Activated naive CD4-positive, alpha-beta T cell treated with anti-CD3 and anti-CD28 coated beads, Interleukin-2, amount 10 ng/mL, durations not matched to agents 7 days and 5 days (primary cell): Measurements from ENCODE around the gene NET1.
"Not testable (repeated sequence)": the region's sequence is repeated elsewhere in the genome, so short reads cannot be mapped to it uniquely, and the experiment has no call there.

Experiments used
- CTCF ChIA-PET: fragments of 350-600 bp; sonication (Branson Sonifier 250); formaldehyde crosslinking; loops from one replicate; lab custom pipeline; 2021; ENCODE audit warnings: antibody characterized with exemption; lab: Charles Lee
- DNase-seq: peaks from one replicate; pipeline ENCODE4 v3.0.0-alpha.2; 2020
- H3K27ac Mint-ChIP-seq: one replicate; pipeline ENCODE4 v1.8.0; 2021; ENCODE audit warnings: mild to moderate bottlenecking, moderate library complexity, mixed read lengths
- H3K27me3 Mint-ChIP-seq: one replicate; pipeline ENCODE4 v1.8.0; 2021; ENCODE audit warnings: mild to moderate bottlenecking, mixed read lengths
- H3K36me3 Mint-ChIP-seq: one replicate; pipeline ENCODE4 v1.8.0; 2021; ENCODE audit warnings: mixed read lengths
- H3K4me1 Mint-ChIP-seq: one replicate; pipeline ENCODE4 v1.8.0; 2021; ENCODE audit warnings: mixed read lengths
- H3K4me3 Mint-ChIP-seq: one replicate; pipeline ENCODE4 v1.8.0; 2021; ENCODE audit warnings: mild to moderate bottlenecking, moderate library complexity, mixed read lengths
- H3K9me3 Mint-ChIP-seq: one replicate; pipeline ENCODE4 v1.8.0; 2021; ENCODE audit warnings: mixed read lengths

The NET1 gene

GRCh38 chr10:5410787-5411186 is 1.6 kb upstream of the NET1 start:
- not testable (repeated sequence) for H3K4me1 Mint-ChIP-seq, H3K27ac Mint-ChIP-seq, H3K36me3 Mint-ChIP-seq, H3K9me3 Mint-ChIP-seq, DNase-seq
- H3K4me3 Mint-ChIP-seq: peak overlapping the region; percentile 20
- CTCF ChIA-PET: interaction anchor here (1.1 kb wide), 1 partner anchor 561 kb away, joined by 3 read pairs; no protein-coding TSS in a partner anchor
- H3K27me3 Mint-ChIP-seq: peaks cover 24% of the 10 kb centered on the region

GRCh38 chr10:5411941-5412276 is 448 bp upstream of the NET1 start:
- peaks cover 4% of the 10 kb centered on the region for H3K4me1 Mint-ChIP-seq
- peak overlapping the region; percentile 76 for H3K27ac Mint-ChIP-seq
- peaks cover 24% of the 10 kb centered on the region for H3K27me3 Mint-ChIP-seq
- CTCF ChIA-PET: no interaction called here
- DNase-seq: no peak
- peaks cover 5% of the 10 kb centered on the region for H3K9me3 Mint-ChIP-seq
- no peak overlapping the region for H3K4me3 Mint-ChIP-seq
- H3K36me3 Mint-ChIP-seq: peaks cover 9% of the 10 kb centered on the region

- Mint-ChIP-seq H3K36me3 (peaks cover 20% of the 10 kb centered on the region), H3K4me1 (peaks cover 4% of the 10 kb centered on the region), H3K27ac (no peak overlapping the region), H3K4me3 (no peak overlapping the region), H3K9me3 (peaks cover 14% of the 10 kb centered on the region), H3K27me3 (peaks cover 20% of the 10 kb centered on the region)
- CTCF ChIA-PET: no interaction called here
- DNase-seq: no peak
Measured at GRCh38 chr10:5413012-5413938, 918 bp downstream of the NET1 start.

GRCh38 chr10:5416981-5417380 is 4.6 kb downstream of the NET1 start:
- Mint-ChIP-seq H3K4me3 (no peak overlapping the region), H3K36me3 (peaks cover 49% of the 10 kb centered on the region), H3K9me3 (peaks cover 29% of the 10 kb centered on the region), H3K27ac (no peak overlapping the region), H3K27me3 (no peaks in the 10 kb centered on the region), H3K4me1 (peaks cover 5% of the 10 kb centered on the region)
- no peak for DNase-seq
- CTCF ChIA-PET: no interaction called here

GRCh38 chr10:5418584-5418983 is 6.2 kb downstream of the NET1 start:
- Mint-ChIP-seq H3K27me3 (no peaks in the 10 kb centered on the region), H3K4me1 (peaks cover 4% of the 10 kb centered on the region), H3K27ac (no peak overlapping the region), H3K9me3 (peaks cover 29% of the 10 kb centered on the region), H3K36me3 (peaks cover 52% of the 10 kb centered on the region), H3K4me3 (no peak overlapping the region)
- DNase-seq: no peak
- CTCF ChIA-PET: interaction anchor here (1.2 kb wide), 1 partner anchor 15 kb away, joined by 3 read pairs; no protein-coding TSS in a partner anchor

- Mint-ChIP-seq H3K4me1 (peaks cover 4% of the 10 kb centered on the region), H3K27me3 (no peaks in the 10 kb centered on the region), H3K9me3 (peaks cover 29% of the 10 kb centered on the region), H3K4me3 (no peak overlapping the region), H3K27ac (no peak overlapping the region), H3K36me3 (peaks cover 52% of the 10 kb centered on the region)
- DNase-seq: no peak
- CTCF ChIA-PET: interaction anchor here (0.6 kb wide), 1 partner anchor 158 kb away, joined by 3 read pairs; no protein-coding TSS in a partner anchor
Measured at GRCh38 chr10:5419466-5420094, 7.2 kb downstream of the NET1 start.

GRCh38 chr10:5423771-5424170 is 11.4 kb downstream of the NET1 start:
- Mint-ChIP-seq H3K4me3 (no peak overlapping the region), H3K9me3 (peaks cover 15% of the 10 kb centered on the region), H3K27me3 (no peaks in the 10 kb centered on the region), H3K4me1 (peaks cover 2% of the 10 kb centered on the region), H3K36me3 (peaks cover 44% of the 10 kb centered on the region), H3K27ac (no peak overlapping the region)
- no peak for DNase-seq
- CTCF ChIA-PET: interaction anchor here (1.1 to 2.4 kb wide), 3 partner anchors 9 to 609 kb away, joined by 4 to 12 read pairs (median 7); no protein-coding TSS in a partner anchor

GRCh38 chr10:5424751-5425150 is 12.4 kb downstream of the NET1 start:
- DNase-seq: no peak
- H3K4me3 Mint-ChIP-seq: no peak overlapping the region
- no peaks in the 10 kb centered on the region for H3K27me3 Mint-ChIP-seq
- H3K27ac Mint-ChIP-seq: no peak overlapping the region
- peaks cover 42% of the 10 kb centered on the region for H3K36me3 Mint-ChIP-seq
- no peaks in the 10 kb centered on the region for H3K4me1 Mint-ChIP-seq
- H3K9me3 Mint-ChIP-seq: peaks cover 6% of the 10 kb centered on the region
- CTCF ChIA-PET: interaction anchor here (2.4 kb wide), 3 partner anchors 9 to 575 kb away, joined by 5 to 12 read pairs (median 8); no protein-coding TSS in a partner anchor

- CTCF ChIA-PET: no interaction called here
- H3K27ac Mint-ChIP-seq: no peak overlapping the region
- H3K36me3 Mint-ChIP-seq: peaks cover 32% of the 10 kb centered on the region
- no peaks in the 10 kb centered on the region for H3K27me3 Mint-ChIP-seq
- no peak overlapping the region for H3K4me3 Mint-ChIP-seq
- DNase-seq: no peak
- no peaks in the 10 kb centered on the region for H3K4me1 Mint-ChIP-seq
- peaks cover 3% of the 10 kb centered on the region for H3K9me3 Mint-ChIP-seq
Measured at GRCh38 chr10:5428133-5428532, 15.8 kb downstream of the NET1 start.

- no peak overlapping the region for H3K4me3 Mint-ChIP-seq
- peaks cover 12% of the 10 kb centered on the region for H3K4me1 Mint-ChIP-seq
- no peak overlapping the region for H3K27ac Mint-ChIP-seq
- CTCF ChIA-PET: interaction anchor here (1.0 to 6.9 kb wide), 8 partner anchors 9 to 618 kb away, joined by 3 to 82 read pairs (median 5); no protein-coding TSS in a partner anchor
- H3K9me3 Mint-ChIP-seq: peaks cover 3% of the 10 kb centered on the region
- no peak for DNase-seq
- H3K36me3 Mint-ChIP-seq: peaks cover 19% of the 10 kb centered on the region
- no peaks in the 10 kb centered on the region for H3K27me3 Mint-ChIP-seq
Measured at GRCh38 chr10:5433182-5433581, 20.8 kb downstream of the NET1 start.

- CTCF ChIA-PET: interaction anchor here (0.6 to 6.9 kb wide), 16 partner anchors 8 to 751 kb away, joined by 3 to 82 read pairs (median 3); no protein-coding TSS in a partner anchor
- no peak overlapping the region for H3K4me3 Mint-ChIP-seq
- peaks cover 12% of the 10 kb centered on the region for H3K4me1 Mint-ChIP-seq
- no peak for DNase-seq
- H3K36me3 Mint-ChIP-seq: peaks cover 19% of the 10 kb centered on the region
- no peak overlapping the region for H3K27ac Mint-ChIP-seq
- peaks cover 3% of the 10 kb centered on the region for H3K9me3 Mint-ChIP-seq
- H3K27me3 Mint-ChIP-seq: no peaks in the 10 kb centered on the region
Measured at GRCh38 chr10:5434017-5434753, 21.8 kb downstream of the NET1 start.

GRCh38 chr10:5435328-5435727 is 23.0 kb downstream of the NET1 start:
- CTCF ChIA-PET: interaction anchor here (0.7 to 6.9 kb wide), 9 partner anchors 8 to 624 kb away, joined by 3 to 82 read pairs (median 3); no protein-coding TSS in a partner anchor
- Mint-ChIP-seq H3K36me3 (peaks cover 15% of the 10 kb centered on the region), H3K9me3 (peaks cover 3% of the 10 kb centered on the region), H3K27me3 (no peaks in the 10 kb centered on the region), H3K4me1 (peaks cover 12% of the 10 kb centered on the region), H3K27ac (no peak overlapping the region), H3K4me3 (no peak overlapping the region)
- no peak for DNase-seq

- H3K9me3 Mint-ChIP-seq: no peaks in the 10 kb centered on the region
- H3K4me1 Mint-ChIP-seq: peaks cover 27% of the 10 kb centered on the region
- no peak overlapping the region for H3K4me3 Mint-ChIP-seq
- DNase-seq: no peak
- H3K27ac Mint-ChIP-seq: no peak overlapping the region
- peaks cover 10% of the 10 kb centered on the region for H3K36me3 Mint-ChIP-seq
- no peaks in the 10 kb centered on the region for H3K27me3 Mint-ChIP-seq
- CTCF ChIA-PET: interaction anchor here (0.9 to 10.7 kb wide), 5 partner anchors 152 to 625 kb away, joined by 3 to 221 read pairs (median 4); no protein-coding TSS in a partner anchor
Measured at GRCh38 chr10:5440206-5440605, 27.8 kb downstream of the NET1 start.
